ENCODE data around the gene KDM5A. TPM values are rescaled to one million over a fixed set of nuclear protein-coding genes. Genes with fewer than 3 reads are reported as not detected.
"Not testable (repeated sequence)": the region's sequence is repeated elsewhere in the genome, so short reads cannot be mapped to it uniquely, and the experiment has no call there.

Gene KDM5A
- total RNA-seq (2021): 56.9 and 60.7 TPM in 2 replicates
- long read RNA-seq, partial matches to known transcripts: 251 of 296 reads
- long read RNA-seq, other reads (novel, unspliced or antisense): 43 of 296 reads

- Histone ChIP-seq H4K8ac (replicated peaks; ENCODE audit: insufficient read length, low read depth, low read length) (peak within 1 kb of the TSS; percentile 23), H3K56ac (ENCODE audit: insufficient read length, low read depth, low read length) (peak within 1 kb of the TSS; percentile 59), H4K5ac (ENCODE audit: insufficient read length, low read depth, low read length) (peak within 1 kb of the TSS; percentile 93), H3K18ac (ENCODE audit: insufficient read length, low read depth, low read length) (peak within 1 kb of the TSS; percentile 100), H3K23ac (ENCODE audit: insufficient read length, low read depth, low read length) (no peak within 1 kb of the TSS), H3K14ac (ENCODE audit: insufficient read depth, low read length) (peak within 1 kb of the TSS; percentile 98), H3K4me2 (ENCODE audit: insufficient read depth, insufficient read length, low read length) (peak within 1 kb of the TSS; percentile 93), H2BK5ac (ENCODE audit: insufficient read length, low read length) (peak within 1 kb of the TSS; percentile 94), H3K4me1 (ENCODE audit: insufficient read depth, low read length) (no peaks in the 10 kb centered on the region), H2BK15ac (ENCODE audit: low read depth, low read length) (no peak within 1 kb of the TSS), H3K9me3 (ENCODE audit: control insufficient read depth, low read depth, low read length) (no peaks in the 10 kb centered on the region), H2BK20ac (ENCODE audit: low read depth, low read length, poor library complexity, severe bottlenecking) (no peak within 1 kb of the TSS), H4K20me1 (ENCODE audit: control insufficient read depth, insufficient read depth, insufficient read length) (no peaks in the 10 kb centered on the region), H3K4ac (ENCODE audit: low read depth, low read length) (no peak within 1 kb of the TSS; the same call in 1 of the 2 replicates), H3K27me3 (ENCODE audit: insufficient read depth, low read length) (no peaks in the 10 kb centered on the region), H4K91ac (ENCODE audit: insufficient read length, low read depth, low read length) (no peak within 1 kb of the TSS), H3K9ac (ENCODE audit: extremely low read depth, insufficient read length, low read length) (peak within 1 kb of the TSS; percentile 97), H2BK12ac (ENCODE audit: insufficient read length, low read depth, low read length) (no peak within 1 kb of the TSS), H2BK120ac (ENCODE audit: low read depth, low read length, poor library complexity, severe bottlenecking) (peak within 1 kb of the TSS; percentile 71), H2AFZ (ENCODE audit: low read length) (peak within 1 kb of the TSS; percentile 94), H3K79me1 (ENCODE audit: insufficient read depth, low read depth, low read length, poor library complexity, severe bottlenecking) (no peaks in the 10 kb centered on the region), H3K79me2 (ENCODE audit: insufficient read depth, low read length) (peaks cover 16% of the 10 kb centered on the region; the same call in 1 of the 2 replicates), H3K23me2 (ENCODE audit: insufficient read length, low read depth, low read length, poor library complexity, severe bottlenecking) (no peaks in the 10 kb centered on the region), H3K27ac (ENCODE audit: insufficient read length, low read depth, low read length) (peak within 1 kb of the TSS; percentile 76), H2AK5ac (ENCODE audit: insufficient read length, low read length) (no peak within 1 kb of the TSS), H3T11ph (ENCODE audit: low read length) (no peak within 1 kb of the TSS)
- peak; percentile 97 for DNase-seq
- no peak for TF ChIP-seq CTCF (conservative IDR thresholded peaks at IDR 0.05)
- WGBS (ENCODE audit: extremely low coverage, insufficient read length, low lambda C conversion rate): no CpG with 5 or more reads among the region's 53 CpGs
- peaks cover 2 to 15% (median 11%) of the 10 kb centered on the region in 3 experiments; a peak in 5 of 7 replicates for H3K36me3 Mint-ChIP-seq (ENCODE audit: insufficient read depth in 1 of 3, low read depth in 3 of 3)
- no peaks in the 10 kb centered on the region; a peak in 2 of 5 replicates for H3K9me3 Mint-ChIP-seq
- H3K4me3 Mint-ChIP-seq: peak within 1 kb of the TSS; percentile 93 to 95
- peak within 1 kb of the TSS; percentile 99 for H3K27ac Mint-ChIP-seq
- peaks cover 14 to 16% of the 10 kb centered on the region in 2 experiments for H3K4me1 Mint-ChIP-seq
- peaks cover 3% of the 10 kb centered on the region for H3K27me3 Mint-ChIP-seq (ENCODE audit: low read depth)
Observed at GRCh38 chr12:389142-390096, at the start of gene KDM5A. Gene KDM5A (minus strand): TSS chr12:389320. CDS start chr12:389091, 229 bp downstream.

GRCh38 chr12:435737-436136 lies 46.6 kb upstream of the KDM5A start:
- H2AFZ ChIP-seq (ENCODE audit: low read length); H2BK20ac ChIP-seq (ENCODE audit: low read depth, low read length, poor library complexity, severe bottlenecking); H3K9me3 Mint-ChIP-seq; H2BK15ac ChIP-seq (ENCODE audit: low read depth, low read length); DNase-seq; H3K27me3 ChIP-seq (ENCODE audit: insufficient read depth, low read length); H3K14ac ChIP-seq (ENCODE audit: insufficient read depth, low read length); H4K5ac ChIP-seq (ENCODE audit: insufficient read length, low read depth, low read length); H3K9ac ChIP-seq (ENCODE audit: extremely low read depth, insufficient read length, low read length); H3K27me3 Mint-ChIP-seq (ENCODE audit: low read depth); H3K9me3 ChIP-seq (ENCODE audit: control insufficient read depth, low read depth, low read length); H4K20me1 ChIP-seq (ENCODE audit: control insufficient read depth, insufficient read depth, insufficient read length); H3K23ac ChIP-seq (ENCODE audit: insufficient read length, low read depth, low read length); H3K27ac ChIP-seq (ENCODE audit: insufficient read length, low read depth, low read length); H2AK5ac ChIP-seq (ENCODE audit: insufficient read length, low read length); H4K8ac ChIP-seq (replicated peaks; ENCODE audit: insufficient read length, low read depth, low read length); H3K79me2 ChIP-seq (ENCODE audit: insufficient read depth, low read length); H3K56ac ChIP-seq (ENCODE audit: insufficient read length, low read depth, low read length); H4K91ac ChIP-seq (ENCODE audit: insufficient read length, low read depth, low read length); H3K79me1 ChIP-seq (ENCODE audit: insufficient read depth, low read depth, low read length, poor library complexity, severe bottlenecking); H3K4me3 Mint-ChIP-seq; H2BK12ac ChIP-seq (ENCODE audit: insufficient read length, low read depth, low read length); H3K23me2 ChIP-seq (ENCODE audit: insufficient read length, low read depth, low read length, poor library complexity, severe bottlenecking); H2BK5ac ChIP-seq (ENCODE audit: insufficient read length, low read length); H3K4me1 ChIP-seq (ENCODE audit: insufficient read depth, low read length); H3K27ac Mint-ChIP-seq; H3K18ac ChIP-seq (ENCODE audit: insufficient read length, low read depth, low read length); H3K4me1 Mint-ChIP-seq; H3K4ac ChIP-seq (ENCODE audit: low read depth, low read length); H3T11ph ChIP-seq (ENCODE audit: low read length); H2BK120ac ChIP-seq (ENCODE audit: low read depth, low read length, poor library complexity, severe bottlenecking); H3K4me2 ChIP-seq (ENCODE audit: insufficient read depth, insufficient read length, low read length): not testable (repeated sequence)
- WGBS (ENCODE audit: extremely low coverage, insufficient read length, low lambda C conversion rate): no CpG with 5 or more reads among the region's 2 CpGs
- H3K36me3 Mint-ChIP-seq (ENCODE audit: insufficient read depth in 1 of 3, low read depth in 3 of 3): peaks cover 52 to 89% (median 81%) of the 10 kb centered on the region in 3 experiments

Data from H9 (cell line).